Tibial artery (tissue), 4 donors: Measurements from ENCODE around the gene ZNF592.
"Not testable (repeated sequence)": the region's sequence is repeated elsewhere in the genome, so short reads cannot be mapped to it uniquely, and the experiment has no call there.

ENCODE experiments used
- DNase-seq, 2 donors: peaks; one replicate each; pipeline ENCODE4 v3.0.0-alpha.2; 2019
- H3K27ac ChIP-seq, 2 donors: fragments of 200-600 bp; sonication (generic) in 1 of 2; 1 replicate in 1 of 2; 2 replicates in 1 of 2; pipeline ENCODE4 v1.5.1; 2018 to 2019; ENCODE audit warnings: mild to moderate bottlenecking in 1 of 2
- H3K27me3 ChIP-seq, 2 donors: fragments of 200-600 bp; sonication (generic) in 1 of 2; one replicate each; pipeline versions ENCODE4 v1.5.1 to v1.6.0; 2016 to 2019
- H3K36me3 ChIP-seq, 3 donors: fragments of 200-600 bp; sonication (generic) in 2 of 3; one replicate each; pipeline ENCODE4 v1.5.1; 2016 to 2019; ENCODE audit warnings: mild to moderate bottlenecking in 2 of 3
- H3K4me1 ChIP-seq, 4 donors: fragments of 200-600 bp; sonication (generic) in 2 of 4; 1 replicate in 3 of 4; 2 replicates in 1 of 4; pipeline ENCODE4 v1.5.1; 2016 to 2019
- H3K4me3 ChIP-seq, 2 donors: fragments of 200-600 bp; sonication (generic) in 1 of 2; 1 replicate in 1 of 2; 2 replicates in 1 of 2; pipeline ENCODE4 v1.5.1; 2018 to 2019; ENCODE audit warnings: mild to moderate bottlenecking in 2 of 2
- H3K9me3 ChIP-seq, 3 donors: fragments of 200-600 bp; sonication (generic) in 1 of 3; one replicate each; pipeline ENCODE4 v1.5.1; 2016 to 2019
- intact Hi-C: fragments of 100-400 bp; cut with DNase I; formaldehyde crosslinking; loops from one replicate; pipeline ENCODE4 v1.15.0; 2023; ENCODE audit warnings: low total_unique reads
- TF ChIP-seq, protein P1 (sequence below), 2 experiments: fragments of 200-600 bp in 1 of 2; fragments of 450-650 bp in 1 of 2; IDR thresholded peaks; one replicate each; pipeline ENCODE4 v1.5.1; 2017 to 2019; ENCODE audit warnings: antibody characterized with exemption in 2 of 2, mild to moderate bottlenecking in 1 of 2, moderate library complexity in 1 of 2

Gene ZNF592

DNA sequence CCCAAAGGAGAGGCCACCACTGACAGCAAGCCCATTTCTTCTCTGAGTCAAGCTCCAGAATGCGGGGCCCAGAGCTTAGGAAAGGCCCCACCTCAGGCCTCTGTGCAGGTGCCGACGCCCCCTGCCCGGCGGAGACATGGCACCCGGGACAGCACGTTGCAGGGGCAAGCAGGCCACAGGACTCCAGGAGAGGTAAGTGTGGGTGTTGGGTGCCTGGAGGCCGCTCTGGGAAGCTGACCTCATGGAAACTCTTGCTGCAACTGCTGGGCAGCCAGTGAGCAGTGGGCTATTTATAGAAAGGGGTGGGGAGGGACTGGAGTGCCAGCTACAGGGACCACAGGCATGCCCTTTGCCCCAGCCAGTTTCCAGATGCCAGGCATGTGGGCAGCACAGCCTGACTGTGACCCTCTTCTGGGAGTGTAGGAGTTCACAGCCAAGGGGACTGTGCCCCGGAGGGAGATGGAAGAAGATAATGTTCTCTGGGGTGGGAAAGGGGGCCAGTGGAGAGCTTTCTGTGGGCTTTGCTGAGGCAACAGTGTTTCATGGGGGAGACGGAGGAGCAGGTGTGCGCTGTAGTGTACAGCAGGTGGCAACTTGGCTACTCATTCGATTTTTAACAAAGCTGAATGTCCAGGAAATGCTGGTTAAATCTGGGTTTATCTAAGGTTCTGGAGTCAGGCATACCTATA lies 92.5 kb downstream of the ZNF592 start:
- H3K4me3 ChIP-seq = no peak overlapping the region
- peaks cover 0 to 10% (median 0%) of the 10 kb centered on the region in 3 donors for H3K36me3 ChIP-seq
- peaks cover 3 to 82% (median 40%) of the 10 kb centered on the region in 4 donors for H3K4me1 ChIP-seq
- no peaks in the 10 kb centered on the region for H3K27me3 ChIP-seq
- TF ChIP-seq, protein P1, sequence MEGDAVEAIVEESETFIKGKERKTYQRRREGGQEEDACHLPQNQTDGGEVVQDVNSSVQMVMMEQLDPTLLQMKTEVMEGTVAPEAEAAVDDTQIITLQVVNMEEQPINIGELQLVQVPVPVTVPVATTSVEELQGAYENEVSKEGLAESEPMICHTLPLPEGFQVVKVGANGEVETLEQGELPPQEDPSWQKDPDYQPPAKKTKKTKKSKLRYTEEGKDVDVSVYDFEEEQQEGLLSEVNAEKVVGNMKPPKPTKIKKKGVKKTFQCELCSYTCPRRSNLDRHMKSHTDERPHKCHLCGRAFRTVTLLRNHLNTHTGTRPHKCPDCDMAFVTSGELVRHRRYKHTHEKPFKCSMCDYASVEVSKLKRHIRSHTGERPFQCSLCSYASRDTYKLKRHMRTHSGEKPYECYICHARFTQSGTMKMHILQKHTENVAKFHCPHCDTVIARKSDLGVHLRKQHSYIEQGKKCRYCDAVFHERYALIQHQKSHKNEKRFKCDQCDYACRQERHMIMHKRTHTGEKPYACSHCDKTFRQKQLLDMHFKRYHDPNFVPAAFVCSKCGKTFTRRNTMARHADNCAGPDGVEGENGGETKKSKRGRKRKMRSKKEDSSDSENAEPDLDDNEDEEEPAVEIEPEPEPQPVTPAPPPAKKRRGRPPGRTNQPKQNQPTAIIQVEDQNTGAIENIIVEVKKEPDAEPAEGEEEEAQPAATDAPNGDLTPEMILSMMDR (IDR thresholded peaks at IDR 0.05) = peak in 1 of 2 experiments; percentile 12
- peak; percentile 79 to 95 for DNase-seq
- intact Hi-C loops = loop anchor here (5.0 kb wide), 1 partner anchor 71 kb away; no protein-coding TSS in a partner anchor
- H3K9me3 ChIP-seq = no peaks in the 10 kb centered on the region
- H3K27ac ChIP-seq = peak overlapping the region; percentile 86 to 96

DNA sequence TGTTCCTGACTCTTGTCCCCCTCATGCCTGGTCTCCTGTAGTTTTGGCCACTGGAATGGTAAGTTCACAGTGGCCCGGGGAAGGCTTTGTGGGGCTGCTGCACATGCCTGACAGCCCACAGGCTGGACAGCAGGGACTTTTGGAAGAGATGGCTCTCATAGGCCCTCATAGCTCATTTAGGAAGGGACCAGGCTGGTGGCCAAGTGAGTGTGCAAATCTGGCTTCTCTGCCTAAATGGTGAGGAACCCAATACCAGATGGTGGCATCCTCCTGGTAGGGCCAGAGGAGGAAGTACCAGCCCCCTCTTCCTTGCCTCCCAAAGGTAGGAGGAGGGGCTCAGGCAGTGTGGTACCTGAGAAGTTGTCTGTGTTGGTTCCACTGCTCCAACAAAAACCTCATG lies 94.4 kb downstream of the ZNF592 start:
- intact Hi-C loops = loop anchor here (5.0 kb wide), 1 partner anchor 70 kb away; no protein-coding TSS in a partner anchor
- H3K4me3 ChIP-seq = no peak overlapping the region
- peaks cover 3 to 71% (median 38%) of the 10 kb centered on the region in 4 donors for H3K4me1 ChIP-seq
- no peaks in the 10 kb centered on the region for H3K27me3 ChIP-seq
- TF ChIP-seq, protein P1 (IDR thresholded peaks at IDR 0.05) = no peak
- H3K27ac ChIP-seq = peak overlapping the region; percentile 86 to 96
- H3K9me3 ChIP-seq = no peaks in the 10 kb centered on the region
- DNase-seq = no peak
- peaks cover 0 to 9% (median 0%) of the 10 kb centered on the region in 3 donors for H3K36me3 ChIP-seq

DNA sequence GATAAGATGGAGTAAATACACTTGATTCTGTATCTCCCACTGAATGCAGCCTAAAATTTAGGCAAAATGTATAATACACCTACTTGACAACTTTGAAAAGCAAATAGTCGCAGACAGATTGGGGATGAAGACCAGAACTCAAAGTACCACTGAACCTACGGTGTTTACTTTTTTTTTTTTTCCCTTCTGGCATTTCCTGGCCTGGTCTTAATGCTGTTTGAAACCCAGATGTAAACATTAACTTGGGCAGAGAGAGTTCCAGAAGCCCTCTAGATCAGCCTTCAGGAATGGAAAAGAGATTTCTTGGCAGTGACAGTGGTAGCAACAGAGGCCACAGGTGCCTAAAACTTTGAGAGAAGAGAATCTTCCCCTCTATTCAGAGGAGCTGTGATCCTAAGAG lies 96.6 kb downstream of the ZNF592 start:
- Histone ChIP-seq H3K27ac (peak overlapping the region; percentile 69 to 86), H3K4me1 (peaks cover 3 to 49% (median 25%) of the 10 kb centered on the region in 4 donors), H3K27me3 (no peaks in the 10 kb centered on the region), H3K36me3 (peaks cover 0 to 3% (median 0%) of the 10 kb centered on the region in 3 donors), H3K9me3 (no peaks in the 10 kb centered on the region), H3K4me3 (no peak overlapping the region)
- DNase-seq = no peak
- TF ChIP-seq, protein P1 (IDR thresholded peaks at IDR 0.05) = no peak
- intact Hi-C loops = loop anchor here (5.0 kb wide), 1 partner anchor 67 kb away; no protein-coding TSS in a partner anchor

DNA sequence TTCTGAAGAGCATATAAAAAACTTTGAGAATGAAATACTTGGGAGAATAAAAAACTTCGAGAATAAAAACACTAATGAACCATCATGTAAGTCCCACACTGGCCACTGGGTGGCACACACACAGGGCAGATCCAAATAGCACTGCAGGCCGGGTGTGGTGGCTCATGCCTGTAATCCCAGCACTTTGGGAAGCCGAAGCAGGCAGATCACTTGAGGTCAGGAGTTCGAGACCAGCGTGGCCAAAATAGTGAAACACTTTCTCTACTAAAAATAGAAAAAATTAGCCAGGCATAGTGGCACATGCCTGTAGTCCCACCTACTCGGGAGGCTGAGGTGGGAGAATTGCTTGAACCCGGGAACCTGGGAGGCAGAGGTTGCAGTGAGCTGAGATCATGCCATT lies 97.2 kb downstream of the ZNF592 start:
- intact Hi-C loops, H3K4me3 ChIP-seq, H3K36me3 ChIP-seq, H3K9me3 ChIP-seq, H3K27me3 ChIP-seq: not testable (repeated sequence)
- TF ChIP-seq, protein P1 (IDR thresholded peaks at IDR 0.05) = peak; percentile 61 to 66
- Histone ChIP-seq H3K4me1 (peaks cover 0 to 43% (median 18%) of the 10 kb centered on the region in 4 donors), H3K27ac (peak overlapping the region; percentile 69 to 86)
- peak in 1 of 2 donors; percentile 71 for DNase-seq

DNA sequence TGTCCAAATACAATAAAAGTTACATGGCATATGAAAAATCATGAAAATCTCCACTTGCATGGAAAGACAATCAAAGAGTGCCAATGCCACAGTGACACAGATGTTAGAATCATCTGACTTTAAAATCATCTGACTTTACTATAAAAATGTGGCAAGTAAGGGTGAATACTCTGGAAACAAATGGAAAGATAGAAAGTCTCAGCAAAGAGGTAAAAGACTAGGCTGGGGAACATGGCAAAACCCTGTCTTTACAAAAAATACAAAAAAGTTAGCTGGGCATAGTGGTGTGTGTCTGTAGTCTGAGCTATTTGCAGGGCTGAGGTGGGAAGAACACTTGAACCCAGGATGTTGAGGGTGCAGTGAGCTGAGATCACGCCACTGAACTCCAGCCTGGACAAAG lies 97.9 kb downstream of the ZNF592 start:
- peaks cover 0 to 3% (median 0%) of the 10 kb centered on the region in 3 donors for H3K36me3 ChIP-seq
- peaks cover 0 to 36% (median 13%) of the 10 kb centered on the region in 4 donors for H3K4me1 ChIP-seq
- no peak for DNase-seq
- no peak overlapping the region for H3K4me3 ChIP-seq
- intact Hi-C loops = no loop called here
- TF ChIP-seq, protein P1 (IDR thresholded peaks at IDR 0.05) = no peak
- H3K27me3 ChIP-seq = no peaks in the 10 kb centered on the region
- H3K27ac ChIP-seq = peak overlapping the region in 1 of 2 donors; percentile 86
- no peaks in the 10 kb centered on the region for H3K9me3 ChIP-seq
